ENCODE measurements around the gene OR10G3.

The OR10G3 gene

GRCh38 chr14:21535545-21536417, 44.1 kb downstream of the OR10G3 start:
- no peak for DNase-seq

- no peak for DNase-seq
Measured at GRCh38 chr14:21534576-21534975, 45.3 kb downstream of the OR10G3 start.

- no peak for DNase-seq
Measured at GRCh38 chr14:21533294-21533693, 46.6 kb downstream of the OR10G3 start.

- no peak for DNase-seq
Measured at GRCh38 chr14:21529515-21529914, 50.4 kb downstream of the OR10G3 start.

GRCh38 chr14:21528381-21529348, 51.2 kb downstream of the OR10G3 start:
- no peak for DNase-seq

GRCh38 chr14:21527318-21527679, 52.6 kb downstream of the OR10G3 start:
- DNase-seq = no peak

- peak; percentile 71 for DNase-seq
Measured at GRCh38 chr14:21526672-21527317, 53.1 kb downstream of the OR10G3 start.

GRCh38 chr14:21525962-21526671, 53.8 kb downstream of the OR10G3 start, which contains the start of gene SALL2:
Gene SALL2 (minus strand): TSS chr14:21526346. CDS start chr14:21526127, 219 bp downstream.
- no peak for DNase-seq

GRCh38 chr14:21525571-21525961, 54.3 kb downstream of the OR10G3 start:
- no peak for DNase-seq

- DNase-seq = no peak
Measured at GRCh38 chr14:21524575-21525490, 55.0 kb downstream of the OR10G3 start.

- DNase-seq = no peak
Measured at GRCh38 chr14:21523203-21523602, 56.7 kb downstream of the OR10G3 start.

- DNase-seq = no peak
Measured at GRCh38 chr14:21521501-21521900, 58.4 kb downstream of the OR10G3 start.

GRCh38 chr14:21520767-21521166, 59.1 kb downstream of the OR10G3 start:
- no peak for DNase-seq

- DNase-seq = peak; percentile 66
Measured at GRCh38 chr14:21518725-21519124, 61.2 kb downstream of the OR10G3 start.

Data from retina (tissue), 1 donor.